Measurements from ENCODE around the gene RNLS. TPM values are rescaled to one million over a fixed set of nuclear protein-coding genes. Genes with fewer than 3 reads are reported as not detected.

RNLS gene
- total RNA-seq, 1 donor from 2014 or later: 7.1 TPM

DNA sequence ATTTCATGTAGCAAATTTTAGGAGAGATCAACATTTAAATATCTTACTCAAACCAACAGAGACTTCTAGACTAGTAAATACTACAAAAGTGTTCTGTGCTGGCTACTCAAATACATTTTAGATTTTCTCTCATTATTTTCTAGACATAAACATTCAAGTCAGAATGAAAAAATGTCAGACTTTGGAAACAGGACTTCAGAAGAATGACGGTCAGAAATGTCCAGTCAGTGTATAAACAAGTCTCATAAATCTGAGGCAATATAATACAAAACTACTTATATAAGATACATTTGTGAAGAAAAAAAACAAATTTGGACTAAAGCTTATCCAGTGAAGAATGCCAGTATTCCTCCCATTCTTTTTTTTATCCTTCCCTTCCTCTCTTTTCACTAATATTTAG is 25.9 kb downstream of the RNLS start:
- no peak overlapping the region for H3K4me3 ChIP-seq (ENCODE audit: low read depth, low read length)
- TF ChIP-seq, protein P1, sequence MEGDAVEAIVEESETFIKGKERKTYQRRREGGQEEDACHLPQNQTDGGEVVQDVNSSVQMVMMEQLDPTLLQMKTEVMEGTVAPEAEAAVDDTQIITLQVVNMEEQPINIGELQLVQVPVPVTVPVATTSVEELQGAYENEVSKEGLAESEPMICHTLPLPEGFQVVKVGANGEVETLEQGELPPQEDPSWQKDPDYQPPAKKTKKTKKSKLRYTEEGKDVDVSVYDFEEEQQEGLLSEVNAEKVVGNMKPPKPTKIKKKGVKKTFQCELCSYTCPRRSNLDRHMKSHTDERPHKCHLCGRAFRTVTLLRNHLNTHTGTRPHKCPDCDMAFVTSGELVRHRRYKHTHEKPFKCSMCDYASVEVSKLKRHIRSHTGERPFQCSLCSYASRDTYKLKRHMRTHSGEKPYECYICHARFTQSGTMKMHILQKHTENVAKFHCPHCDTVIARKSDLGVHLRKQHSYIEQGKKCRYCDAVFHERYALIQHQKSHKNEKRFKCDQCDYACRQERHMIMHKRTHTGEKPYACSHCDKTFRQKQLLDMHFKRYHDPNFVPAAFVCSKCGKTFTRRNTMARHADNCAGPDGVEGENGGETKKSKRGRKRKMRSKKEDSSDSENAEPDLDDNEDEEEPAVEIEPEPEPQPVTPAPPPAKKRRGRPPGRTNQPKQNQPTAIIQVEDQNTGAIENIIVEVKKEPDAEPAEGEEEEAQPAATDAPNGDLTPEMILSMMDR (conservative IDR thresholded peaks at IDR 0.05; ENCODE audit: low read depth, low read length): no peak
- no peak for DNase-seq (ENCODE audit: low read depth)

GRCh38 chr10:88555190-88555908 is 27.8 kb downstream of the RNLS start:
- H3K4me3 ChIP-seq (ENCODE audit: low read depth, low read length): no peak overlapping the region
- TF ChIP-seq, protein P1 (conservative IDR thresholded peaks at IDR 0.05; ENCODE audit: low read depth, low read length): no peak
- no peak for DNase-seq (ENCODE audit: low read depth)

GRCh38 chr10:88553116-88553752 is 29.9 kb downstream of the RNLS start:
- TF ChIP-seq, protein P1 (conservative IDR thresholded peaks at IDR 0.05; ENCODE audit: low read depth, low read length): peak; percentile 94
- DNase-seq (ENCODE audit: low read depth): peak; percentile 40
- no peak overlapping the region for H3K4me3 ChIP-seq (ENCODE audit: low read depth, low read length)

GRCh38 chr10:88551246-88551645 is 31.9 kb downstream of the RNLS start:
- TF ChIP-seq, protein P1 (conservative IDR thresholded peaks at IDR 0.05; ENCODE audit: low read depth, low read length): no peak
- DNase-seq (ENCODE audit: low read depth): no peak
- H3K4me3 ChIP-seq (ENCODE audit: low read depth, low read length): no peak overlapping the region

GRCh38 chr10:88546497-88546896 is 36.6 kb downstream of the RNLS start:
- DNase-seq (ENCODE audit: low read depth): no peak
- TF ChIP-seq, protein P1 (conservative IDR thresholded peaks at IDR 0.05; ENCODE audit: low read depth, low read length): no peak
- H3K4me3 ChIP-seq (ENCODE audit: low read depth, low read length): no peak overlapping the region

DNA sequence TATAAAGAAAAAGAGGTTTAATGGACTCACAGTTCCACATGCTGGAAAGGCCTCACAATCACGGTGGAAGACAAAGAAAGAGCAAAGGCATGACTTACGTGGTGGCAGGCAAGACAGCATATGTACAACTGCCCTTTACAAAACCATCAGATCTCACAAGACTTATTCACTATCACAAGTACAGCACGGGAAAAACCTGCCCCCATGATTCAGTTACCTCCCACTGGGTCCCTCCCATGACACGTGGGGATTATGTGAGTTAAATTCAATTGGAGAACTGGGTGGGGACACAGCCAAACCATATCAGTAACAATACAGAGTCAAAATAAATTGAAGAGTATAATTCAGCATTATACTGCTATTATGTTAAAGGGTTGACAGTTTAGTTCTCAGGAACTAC is 37.8 kb downstream of the RNLS start:
- TF ChIP-seq, protein P1 (conservative IDR thresholded peaks at IDR 0.05; ENCODE audit: low read depth, low read length): no peak
- DNase-seq (ENCODE audit: low read depth): no peak
- H3K4me3 ChIP-seq (ENCODE audit: low read depth, low read length): no peak overlapping the region

All from epithelial cell of proximal tubule (primary cell).